Inferior parietal cortex (tissue), 1 donor: ENCODE data around the gene BPIFB1.

Experiments
- DNase-seq: peaks from one replicate; pipeline ENCODE4 v3.0.0-alpha.2; 2016; ENCODE audit errors: extremely low spot score

BPIFB1 gene

GRCh38 chr20:33323236-33323635 is 40.2 kb downstream of the BPIFB1 start:
- no peak for DNase-seq

- no peak for DNase-seq
These were observed 42.3 kb downstream of the BPIFB1 start for GRCh38 chr20:33325350-33325749.

GRCh38 chr20:33328157-33329137 is 45.4 kb downstream of the BPIFB1 start:
- no peak for DNase-seq

- no peak for DNase-seq
These were observed 50.0 kb downstream of the BPIFB1 start for GRCh38 chr20:33332905-33333456.

GRCh38 chr20:33333616-33334015 is 50.6 kb downstream of the BPIFB1 start:
- DNase-seq = no peak

GRCh38 chr20:33334111-33334510 is 51.1 kb downstream of the BPIFB1 start:
- DNase-seq = no peak

GRCh38 chr20:33336375-33336774 is 53.4 kb downstream of the BPIFB1 start:
- DNase-seq = no peak

GRCh38 chr20:33337119-33337518 is 54.1 kb downstream of the BPIFB1 start:
- DNase-seq = no peak

GRCh38 chr20:33337531-33338165 is 54.6 kb downstream of the BPIFB1 start:
- no peak for DNase-seq

- DNase-seq = no peak
These were observed 55.6 kb downstream of the BPIFB1 start for GRCh38 chr20:33338467-33339258.

- DNase-seq = no peak
These were observed 56.6 kb downstream of the BPIFB1 start for GRCh38 chr20:33339515-33340058.

- no peak for DNase-seq
These were observed 60.5 kb downstream of the BPIFB1 start for GRCh38 chr20:33343521-33343920.

- no peak for DNase-seq
These were observed 62.3 kb downstream of the BPIFB1 start for GRCh38 chr20:33345342-33345741.

GRCh38 chr20:33348136-33348937 is 65.3 kb downstream of the BPIFB1 start:
- DNase-seq = no peak

- no peak for DNase-seq
These were observed 66.5 kb downstream of the BPIFB1 start for GRCh38 chr20:33349493-33349892.

- no peak for DNase-seq
These were observed 68.7 kb downstream of the BPIFB1 start for GRCh38 chr20:33351696-33352095.

- no peak for DNase-seq
These were observed 69.4 kb downstream of the BPIFB1 start for GRCh38 chr20:33352258-33353012.

GRCh38 chr20:33353013-33353402 is 70.0 kb downstream of the BPIFB1 start:
- no peak for DNase-seq
